ENCODE results near the gene ZNF74. TPM values are rescaled to one million over a fixed set of nuclear protein-coding genes. Genes with fewer than 3 reads are reported as not detected.

Gene ZNF74
- total and polyA plus RNA-seq, 10 donors = 3.4 to 11.7 (median 6.6) TPM

GRCh38 chr22:20395907-20396287, 1.9 kb downstream of the ZNF74 start:
- intact Hi-C loops (cut with DNase I; ENCODE audit: low total_unique reads) = no loop called here
- no peak for DNase-seq
- H3K4me1 ChIP-seq = peaks cover 10 to 38% (median 29%) of the 10 kb centered on the region in 6 donors

GRCh38 chr22:20396639-20397038, 2.7 kb downstream of the ZNF74 start:
- TF ChIP-seq POLR2AphosphoS5 (IDR thresholded peaks at IDR 0.05) (no peak), POLR2A (IDR thresholded peaks at IDR 0.05) (no peak)
- TF ChIP-seq, protein P1, sequence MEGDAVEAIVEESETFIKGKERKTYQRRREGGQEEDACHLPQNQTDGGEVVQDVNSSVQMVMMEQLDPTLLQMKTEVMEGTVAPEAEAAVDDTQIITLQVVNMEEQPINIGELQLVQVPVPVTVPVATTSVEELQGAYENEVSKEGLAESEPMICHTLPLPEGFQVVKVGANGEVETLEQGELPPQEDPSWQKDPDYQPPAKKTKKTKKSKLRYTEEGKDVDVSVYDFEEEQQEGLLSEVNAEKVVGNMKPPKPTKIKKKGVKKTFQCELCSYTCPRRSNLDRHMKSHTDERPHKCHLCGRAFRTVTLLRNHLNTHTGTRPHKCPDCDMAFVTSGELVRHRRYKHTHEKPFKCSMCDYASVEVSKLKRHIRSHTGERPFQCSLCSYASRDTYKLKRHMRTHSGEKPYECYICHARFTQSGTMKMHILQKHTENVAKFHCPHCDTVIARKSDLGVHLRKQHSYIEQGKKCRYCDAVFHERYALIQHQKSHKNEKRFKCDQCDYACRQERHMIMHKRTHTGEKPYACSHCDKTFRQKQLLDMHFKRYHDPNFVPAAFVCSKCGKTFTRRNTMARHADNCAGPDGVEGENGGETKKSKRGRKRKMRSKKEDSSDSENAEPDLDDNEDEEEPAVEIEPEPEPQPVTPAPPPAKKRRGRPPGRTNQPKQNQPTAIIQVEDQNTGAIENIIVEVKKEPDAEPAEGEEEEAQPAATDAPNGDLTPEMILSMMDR (IDR thresholded peaks at IDR 0.05 in 8 of 11, conservative IDR thresholded peaks at IDR 0.05 in 3 of 11) = no peak

More at GRCh38 chr22:20395907-20396287, 1.9 kb downstream of the ZNF74 start:
- Histone ChIP-seq H3K27me3 (replicated peaks in 1 of 7) (no peaks in the 10 kb centered on the region), H3K36me3 (peaks cover 0 to 8% (median 4%) of the 10 kb centered on the region in 6 donors), H3K9me3 (no peaks in the 10 kb centered on the region), H3K27ac (no peak overlapping the region), H3K4me3 (no peak overlapping the region)
- TF ChIP-seq POLR2A (IDR thresholded peaks at IDR 0.05) (no peak), POLR2AphosphoS5 (IDR thresholded peaks at IDR 0.05) (no peak)
- TF ChIP-seq, protein P1 (IDR thresholded peaks at IDR 0.05 in 8 of 11, conservative IDR thresholded peaks at IDR 0.05 in 3 of 11) = no peak
- WGBS, 5 donors = 41 to 58% (median 51%) methylated on average over 2 of the region's 2 CpGs

DNA sequence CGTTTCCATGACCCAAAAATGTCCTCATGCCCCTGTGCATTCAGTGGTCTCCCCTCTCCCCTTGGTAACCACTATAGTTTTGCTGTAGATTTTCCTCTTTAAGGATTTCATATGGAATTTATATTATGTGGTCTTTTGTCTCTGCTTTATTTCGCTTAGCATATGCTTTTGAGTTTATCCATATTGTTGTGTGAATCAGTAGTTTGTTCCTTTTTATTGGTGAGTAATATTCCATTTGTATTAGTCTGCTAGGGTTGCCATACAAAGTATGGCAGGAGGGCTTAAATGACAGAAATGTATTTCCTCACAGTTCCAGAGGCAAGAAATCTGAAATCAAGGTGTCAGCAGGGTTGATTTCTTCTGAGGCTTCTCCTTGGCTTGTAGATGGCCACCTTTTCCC, 3.5 kb downstream of the ZNF74 start:
- Histone ChIP-seq H3K9me3 (no peaks in the 10 kb centered on the region), H3K27ac (no peak overlapping the region), H3K36me3 (peaks cover 0 to 23% (median 8%) of the 10 kb centered on the region in 6 donors), H3K4me1 (peaks cover 10 to 43% (median 29%) of the 10 kb centered on the region in 6 donors), H3K4me3 (no peak overlapping the region), H3K27me3 (replicated peaks in 1 of 7) (no peaks in the 10 kb centered on the region)
- WGBS, 5 donors = 76 to 93% (median 82%) methylated on average over 2 of the region's 2 CpGs
- intact Hi-C loops (cut with DNase I; ENCODE audit: low total_unique reads) = no loop called here
- TF ChIP-seq POLR2A (IDR thresholded peaks at IDR 0.05) (no peak), POLR2AphosphoS5 (IDR thresholded peaks at IDR 0.05) (no peak)
- TF ChIP-seq, protein P1 (IDR thresholded peaks at IDR 0.05 in 8 of 11, conservative IDR thresholded peaks at IDR 0.05 in 3 of 11) = no peak
- DNase-seq = no peak

More at GRCh38 chr22:20396639-20397038, 2.7 kb downstream of the ZNF74 start:
- no peaks in the 10 kb centered on the region for H3K9me3 ChIP-seq
- H3K4me3 ChIP-seq = no peak overlapping the region
- intact Hi-C loops (cut with DNase I; ENCODE audit: low total_unique reads) = no loop called here
- no peak overlapping the region for H3K27ac ChIP-seq
- no peak for DNase-seq
- no peaks in the 10 kb centered on the region for H3K27me3 ChIP-seq (replicated peaks in 1 of 7)
- WGBS, 5 donors = 79 to 91% (median 88%) methylated on average over 1 of the region's 1 CpG
- peaks cover 10 to 43% (median 29%) of the 10 kb centered on the region in 6 donors for H3K4me1 ChIP-seq
- peaks cover 0 to 15% (median 8%) of the 10 kb centered on the region in 6 donors for H3K36me3 ChIP-seq

- H3K9me3 ChIP-seq = no peaks in the 10 kb centered on the region
- WGBS, 5 donors = 95 to 97% (median 96%) methylated on average over 5 of the region's 5 CpGs
- no peak for TF ChIP-seq POLR2A (IDR thresholded peaks at IDR 0.05)
- TF ChIP-seq, protein P1 (IDR thresholded peaks at IDR 0.05 in 8 of 11, conservative IDR thresholded peaks at IDR 0.05 in 3 of 11) = no peak
- no peak for TF ChIP-seq POLR2AphosphoS5 (IDR thresholded peaks at IDR 0.05)
- H3K4me3 ChIP-seq = no peak overlapping the region
- no peaks in the 10 kb centered on the region for H3K27me3 ChIP-seq (replicated peaks in 1 of 7)
- H3K4me1 ChIP-seq = peaks cover 10 to 43% (median 24%) of the 10 kb centered on the region in 6 donors
- H3K27ac ChIP-seq = no peak overlapping the region
- intact Hi-C loops (cut with DNase I; ENCODE audit: low total_unique reads) = no loop called here
- peaks cover 0 to 29% (median 8%) of the 10 kb centered on the region in 6 donors for H3K36me3 ChIP-seq
- no peak for DNase-seq
Observed at GRCh38 chr22:20398420-20398819, 4.5 kb downstream of the ZNF74 start.

Measured in spleen (tissue), 11 donors.